HG03095 (cell line): Measurements from ENCODE around the gene BAIAP3.

Source experiments
- ATAC-seq: cut with Tn5 transposase; IDR thresholded peaks from one replicate; pipeline ENCODE4 v1.9.1; 2021; ENCODE audit warnings: moderate library complexity; ENCODE audit not compliant: unreplicated experiment

Gene BAIAP3

DNA sequence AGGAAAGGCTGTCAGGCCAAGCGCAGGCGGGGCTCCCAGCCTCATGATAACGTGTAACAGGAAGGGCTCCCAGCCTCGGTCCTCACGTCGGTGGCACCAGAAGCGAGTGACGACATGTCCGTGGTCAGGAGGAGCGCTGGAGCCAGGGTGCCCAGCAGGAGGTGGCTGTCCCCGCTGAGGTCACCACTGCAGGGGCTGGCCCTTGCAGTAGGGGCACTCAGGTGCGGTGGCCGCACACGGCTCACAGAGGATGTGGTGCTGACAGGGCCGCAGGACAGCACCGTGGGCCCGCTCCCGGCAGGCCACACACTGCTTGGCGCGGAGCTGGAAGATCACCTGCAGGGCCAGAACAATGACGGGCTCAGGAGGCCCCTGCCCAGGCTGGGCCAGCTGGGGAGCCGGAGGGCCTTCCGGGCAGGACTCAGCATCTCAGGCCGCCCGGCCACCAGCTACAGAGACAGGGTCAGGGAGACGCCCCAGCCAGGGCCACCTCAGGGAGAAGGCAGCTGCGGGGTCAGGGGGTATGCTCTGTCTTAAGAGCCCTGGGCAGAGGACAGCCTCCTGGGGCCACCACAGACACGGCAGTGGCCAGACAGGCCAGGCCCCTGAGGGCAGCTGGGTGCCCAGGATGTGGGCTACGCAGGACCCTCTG, 32.7 kb downstream of the BAIAP3 start:
- ATAC-seq = no peak

DNA sequence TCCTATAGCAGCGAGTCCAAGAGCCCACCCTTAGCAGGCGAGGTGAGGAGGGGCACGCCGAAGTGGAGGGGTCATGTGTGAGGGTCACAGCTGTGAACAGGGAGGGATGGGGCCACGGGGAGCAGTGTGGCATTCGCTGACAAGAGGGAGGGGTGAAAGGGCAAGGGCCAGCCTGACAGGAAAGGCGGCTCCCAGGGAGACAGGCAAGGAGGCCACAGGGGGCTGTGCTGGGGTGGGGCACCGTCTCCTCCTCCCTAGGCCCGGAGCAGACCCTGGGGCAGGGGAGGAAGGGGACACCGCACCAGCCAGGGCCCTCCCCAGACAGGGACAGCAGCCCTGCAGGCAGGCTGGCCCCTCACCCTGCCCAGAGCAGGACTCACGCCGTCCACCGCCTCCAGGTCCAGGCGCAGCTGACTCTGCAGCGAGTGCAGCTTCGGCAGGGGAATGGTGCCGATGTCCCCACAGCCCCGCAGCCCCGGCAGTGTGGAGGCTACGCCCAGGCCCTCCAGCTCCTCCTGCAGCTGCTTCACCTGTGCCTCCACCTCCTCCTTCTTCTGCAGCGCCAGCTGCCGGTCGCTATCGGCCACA, 33.4 kb downstream of the BAIAP3 start:
- ATAC-seq = no peak

DNA sequence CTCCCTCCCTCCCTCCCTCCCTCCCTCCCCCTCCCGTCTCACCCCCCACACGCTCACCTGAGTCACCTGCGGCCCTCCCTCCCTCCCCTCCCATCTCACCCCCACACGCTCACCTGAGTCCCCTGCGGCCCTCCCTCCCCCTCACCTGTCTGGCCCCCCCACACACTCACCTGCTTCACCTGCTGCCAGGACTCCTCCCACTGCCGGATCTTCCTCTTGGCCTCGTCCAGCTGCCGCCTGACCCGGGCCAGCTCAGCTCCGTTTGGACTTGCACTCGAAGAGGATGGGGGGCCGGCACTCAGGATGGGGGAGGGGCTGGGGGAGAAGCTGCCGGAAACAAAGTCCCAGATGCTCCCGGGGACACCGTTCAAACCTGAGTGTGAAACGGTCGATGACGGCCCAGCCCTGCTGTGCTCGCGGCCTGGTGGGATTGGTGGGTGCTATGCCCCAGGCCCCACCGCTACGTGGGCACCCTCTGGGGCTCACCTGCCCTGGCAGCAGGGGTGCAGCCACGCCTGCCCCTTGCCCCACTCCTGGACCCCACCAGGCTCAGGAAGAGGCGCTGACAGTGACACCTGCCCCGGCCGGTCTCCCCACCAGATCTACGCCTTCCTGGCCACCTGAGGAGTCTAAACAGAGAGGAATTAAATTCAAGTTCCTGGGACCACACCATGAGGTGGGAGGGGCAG, 34.2 kb downstream of the BAIAP3 start:
- no peak for ATAC-seq

DNA sequence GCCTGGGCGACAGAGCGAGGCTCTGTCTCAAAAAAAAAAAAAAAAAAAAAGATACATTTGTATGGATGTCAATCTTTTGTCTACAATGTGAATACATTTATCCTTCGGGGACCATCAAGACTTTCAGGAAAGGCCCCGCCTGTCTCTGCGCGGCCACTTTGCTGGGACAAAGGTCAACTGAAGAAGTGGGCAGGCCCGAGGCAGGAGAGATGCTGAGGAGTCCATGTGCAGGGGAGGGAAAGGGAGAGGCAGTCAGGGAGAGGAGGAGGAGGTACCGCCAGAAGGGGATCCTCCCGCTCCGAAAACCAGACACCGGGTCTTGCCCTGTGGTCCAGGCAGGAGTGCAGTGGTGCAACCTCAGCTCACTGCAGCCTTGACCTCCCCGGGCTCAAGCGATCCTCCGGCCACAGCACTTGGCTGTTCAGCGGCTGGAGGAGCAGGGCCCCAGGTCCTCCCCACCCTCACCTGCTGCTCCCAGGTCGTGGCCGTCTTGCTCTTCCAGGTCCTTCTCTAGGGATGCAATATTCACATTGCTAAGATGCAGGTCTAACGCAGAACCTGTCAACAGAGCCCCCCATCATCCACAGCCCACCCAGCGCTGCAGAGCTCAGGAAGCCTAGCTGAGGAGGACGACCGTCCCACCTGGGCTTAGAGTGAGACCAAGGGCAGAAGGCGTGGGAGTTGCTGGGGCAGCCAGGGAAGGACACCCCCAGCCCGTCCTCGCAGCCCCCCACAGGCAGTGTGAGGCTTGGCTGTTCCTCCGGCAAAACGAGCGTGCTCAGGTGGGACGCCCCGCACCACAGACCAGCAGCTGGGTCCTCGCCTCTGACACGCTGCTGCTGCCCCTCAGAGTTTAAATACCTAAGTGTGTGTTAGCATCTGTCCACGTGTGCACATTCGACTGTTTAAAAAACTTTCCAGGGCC, 37.9 kb downstream of the BAIAP3 start:
- ATAC-seq = no peak

DNA sequence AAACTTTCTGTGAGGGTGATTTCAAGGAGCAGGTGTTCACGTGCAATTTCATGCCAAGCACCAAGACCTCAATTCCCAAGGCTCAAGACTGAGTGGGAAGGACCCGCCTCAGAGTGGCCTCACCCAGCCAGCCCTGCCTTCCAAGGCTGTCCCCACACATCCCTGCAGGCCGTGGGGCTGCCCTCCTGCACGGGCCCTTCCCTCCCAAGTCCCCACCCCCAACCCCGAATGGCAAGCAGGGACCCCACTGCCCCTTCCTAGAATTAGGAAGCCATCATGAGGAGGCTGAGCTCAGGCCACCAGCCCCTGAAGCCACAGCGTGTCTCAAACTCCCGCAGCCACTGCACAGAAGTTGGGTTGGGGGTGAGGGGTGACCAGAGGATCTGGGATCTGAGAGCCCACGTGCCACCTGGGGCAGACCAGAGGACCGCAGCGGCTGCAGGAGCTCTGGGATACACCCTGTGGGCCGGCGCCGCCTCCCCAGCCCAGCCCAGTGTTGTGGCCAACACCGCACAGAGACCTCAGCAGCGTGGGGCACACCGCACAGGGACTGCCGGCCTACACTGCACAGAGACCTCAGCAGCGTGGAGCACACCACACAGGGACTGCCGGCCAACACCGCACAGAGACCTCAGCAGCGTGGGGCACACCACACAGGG, 39.0 kb downstream of the BAIAP3 start:
- ATAC-seq = no peak

DNA sequence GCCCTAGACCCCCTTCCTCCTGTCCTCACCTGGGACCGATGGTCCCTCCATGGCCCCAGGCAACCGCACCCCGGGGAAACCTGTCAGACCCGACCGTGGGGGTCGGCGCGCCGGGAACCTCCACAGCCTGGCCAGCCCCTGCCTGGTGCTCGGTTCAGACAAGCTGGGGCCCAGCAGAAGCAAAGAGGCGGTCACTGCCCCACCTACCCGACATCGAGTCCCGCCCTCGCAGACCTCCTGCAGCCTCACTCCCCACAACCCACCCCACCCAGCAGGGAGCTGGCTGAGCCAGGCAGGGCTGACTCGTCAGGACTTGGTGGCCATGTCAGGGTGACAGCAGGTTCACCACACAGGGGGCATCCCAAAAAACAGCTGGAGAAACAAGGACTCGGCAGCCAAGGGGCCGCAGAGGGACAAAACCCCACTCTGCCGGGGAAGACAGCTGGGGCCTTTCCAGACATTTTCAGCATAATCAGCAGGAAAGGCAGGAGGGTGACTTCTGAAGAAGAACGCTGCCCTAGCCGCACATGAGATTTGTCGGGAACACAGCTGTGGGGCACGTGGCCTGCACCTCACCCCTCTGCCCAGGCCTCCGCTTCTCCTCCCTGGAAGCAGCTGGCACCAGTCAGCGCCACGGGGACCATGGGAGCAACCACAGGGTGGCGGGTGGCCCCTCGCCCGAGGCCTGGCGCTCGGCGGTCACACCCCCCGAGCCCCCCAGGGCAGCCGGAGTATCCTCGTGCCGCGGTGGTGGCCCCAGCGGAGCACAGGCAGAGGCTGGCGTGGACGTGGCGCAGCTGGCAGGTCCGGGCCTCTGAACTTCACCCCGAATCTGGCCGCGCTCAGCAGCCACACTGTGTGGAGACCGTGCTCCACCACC, 41.2 kb downstream of the BAIAP3 start:
- no peak for ATAC-seq

DNA sequence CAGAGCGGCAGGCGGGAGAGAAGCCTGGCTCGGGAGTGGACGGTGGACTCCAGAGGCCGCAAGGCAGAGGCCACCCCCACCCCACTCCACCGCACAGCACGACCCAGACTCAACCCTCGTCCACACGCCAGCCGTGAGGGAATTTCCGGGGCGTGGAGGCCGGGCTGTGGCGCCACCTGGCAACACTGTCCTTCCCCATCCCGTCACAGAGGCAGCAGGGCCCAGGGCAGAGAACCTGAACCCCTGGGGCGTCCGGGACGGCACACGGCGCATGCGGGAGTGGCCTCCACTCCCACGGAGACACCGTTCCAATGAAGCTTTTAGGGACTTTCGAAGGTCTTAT, 41.8 kb downstream of the BAIAP3 start:
- no peak for ATAC-seq

DNA sequence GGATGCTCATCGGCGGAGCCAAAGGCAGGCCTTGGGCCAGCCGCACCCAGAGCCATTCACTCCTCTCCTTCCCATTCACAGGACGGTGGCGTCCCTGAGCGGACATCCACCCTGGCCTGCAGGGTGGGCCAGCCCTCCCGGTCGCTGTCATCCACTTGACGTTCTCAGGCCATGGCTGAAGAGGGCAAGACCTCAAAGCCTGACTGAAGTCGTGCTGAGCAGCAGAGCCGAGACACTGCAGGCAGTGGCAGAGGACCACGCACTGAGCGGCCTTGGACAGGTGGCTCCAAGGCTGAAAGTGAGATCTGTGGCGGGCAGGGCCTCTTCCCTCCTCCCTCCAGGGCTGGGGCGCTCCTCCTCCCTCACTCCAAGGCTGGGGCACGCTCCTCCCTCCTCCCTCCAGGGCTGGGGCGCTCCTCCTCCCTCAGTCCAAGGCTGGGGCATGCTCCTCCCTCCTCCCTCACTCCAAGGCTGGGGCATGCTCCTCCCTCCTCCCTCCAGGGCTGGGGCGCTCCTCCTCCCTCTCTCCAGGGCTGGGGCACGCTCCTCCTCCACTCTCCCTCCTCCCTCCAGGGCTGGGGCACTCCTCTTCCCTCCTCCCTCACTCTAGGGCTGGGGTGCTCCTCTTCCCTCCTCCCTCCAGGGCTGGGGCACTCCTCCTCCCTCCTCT, 42.4 kb downstream of the BAIAP3 start:
- ATAC-seq = no peak

DNA sequence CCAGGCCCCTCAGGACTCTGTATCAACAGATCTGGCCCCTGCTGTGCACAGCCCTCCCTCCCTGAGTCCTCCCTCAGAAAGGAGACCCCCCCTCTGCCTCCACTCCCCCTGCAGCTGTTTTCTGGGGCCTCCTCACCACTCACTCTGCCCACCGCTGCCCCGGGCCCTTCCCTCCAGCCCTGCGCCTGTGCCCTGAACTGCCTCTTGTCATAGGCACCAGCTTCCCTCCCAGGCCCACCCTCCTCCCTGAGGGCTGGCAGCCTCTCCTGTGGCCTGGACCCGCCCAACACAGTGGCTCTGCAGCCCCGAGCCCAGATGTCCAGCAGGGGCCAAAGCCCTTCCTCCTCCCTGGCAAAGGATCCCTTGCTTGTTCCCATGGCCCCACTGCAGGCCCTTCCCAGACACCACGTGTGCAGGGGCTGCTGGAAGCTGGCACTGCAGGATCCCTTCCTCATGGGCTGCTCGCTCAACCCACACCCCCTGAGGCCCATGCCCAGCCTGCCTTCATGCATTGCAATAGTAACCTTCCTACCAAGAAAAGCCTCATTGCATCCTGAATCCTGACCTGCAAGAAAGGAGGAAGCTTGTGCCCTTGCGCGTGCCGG, 44.1 kb downstream of the BAIAP3 start:
- no peak for ATAC-seq

DNA sequence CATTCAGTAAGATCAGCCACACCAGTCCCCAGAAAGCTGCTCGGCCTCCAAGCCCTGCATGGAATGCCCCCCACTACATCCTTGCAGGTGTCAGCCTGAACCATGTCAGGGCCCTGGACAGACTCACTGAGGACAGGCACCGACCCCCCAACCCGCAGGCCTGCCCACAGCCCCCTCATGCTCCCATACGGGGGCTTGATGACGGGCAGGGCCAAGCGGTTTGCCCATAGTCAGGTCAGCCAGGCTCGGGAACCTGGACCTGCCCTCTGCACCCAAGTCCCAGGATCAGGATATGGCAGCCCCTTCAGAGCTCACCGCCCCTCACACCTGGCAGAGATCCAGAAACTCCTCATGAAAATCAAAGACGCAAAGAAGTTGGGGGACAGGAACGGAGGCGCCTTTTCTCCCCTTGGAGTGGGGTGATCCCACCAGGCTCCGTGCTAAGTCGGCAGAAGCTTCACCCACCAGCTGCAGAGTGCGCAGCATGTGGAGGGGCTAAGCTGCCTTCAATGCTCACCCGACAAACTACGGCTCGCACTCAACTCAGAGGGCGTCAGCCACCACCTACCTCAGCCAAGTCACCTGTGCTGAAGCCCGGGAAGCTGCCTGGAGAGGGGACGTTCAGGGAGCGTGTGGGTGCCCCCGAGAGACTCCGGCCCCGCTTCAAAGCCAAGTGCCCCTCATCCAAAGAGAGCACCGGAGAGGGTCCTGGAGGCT, 44.8 kb downstream of the BAIAP3 start:
- ATAC-seq = no peak

DNA sequence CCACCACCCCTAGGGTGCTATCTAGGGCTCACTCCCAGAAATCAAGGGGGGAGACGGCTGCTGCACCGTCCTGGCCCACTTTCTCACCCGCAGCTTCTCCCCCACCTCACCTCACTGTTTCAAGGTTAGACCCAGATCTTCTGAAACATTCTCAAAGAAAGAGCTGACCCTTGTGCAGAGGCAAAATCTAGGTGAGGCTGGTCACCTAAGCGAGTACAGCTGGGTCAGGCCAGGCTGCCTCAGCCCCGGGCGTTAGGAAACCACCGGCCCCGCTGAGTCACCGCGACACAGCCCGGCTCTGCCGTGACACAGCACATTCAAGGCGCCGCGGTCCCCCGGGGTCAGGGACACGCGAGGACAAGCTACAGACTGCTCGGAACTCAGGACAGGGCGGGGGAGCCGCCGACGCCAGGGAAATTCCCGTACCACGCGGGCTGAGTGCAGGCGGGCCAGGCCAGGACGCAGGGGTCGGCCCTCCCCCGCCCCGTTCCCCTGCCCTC, 45.4 kb downstream of the BAIAP3 start:
- no peak for ATAC-seq

DNA sequence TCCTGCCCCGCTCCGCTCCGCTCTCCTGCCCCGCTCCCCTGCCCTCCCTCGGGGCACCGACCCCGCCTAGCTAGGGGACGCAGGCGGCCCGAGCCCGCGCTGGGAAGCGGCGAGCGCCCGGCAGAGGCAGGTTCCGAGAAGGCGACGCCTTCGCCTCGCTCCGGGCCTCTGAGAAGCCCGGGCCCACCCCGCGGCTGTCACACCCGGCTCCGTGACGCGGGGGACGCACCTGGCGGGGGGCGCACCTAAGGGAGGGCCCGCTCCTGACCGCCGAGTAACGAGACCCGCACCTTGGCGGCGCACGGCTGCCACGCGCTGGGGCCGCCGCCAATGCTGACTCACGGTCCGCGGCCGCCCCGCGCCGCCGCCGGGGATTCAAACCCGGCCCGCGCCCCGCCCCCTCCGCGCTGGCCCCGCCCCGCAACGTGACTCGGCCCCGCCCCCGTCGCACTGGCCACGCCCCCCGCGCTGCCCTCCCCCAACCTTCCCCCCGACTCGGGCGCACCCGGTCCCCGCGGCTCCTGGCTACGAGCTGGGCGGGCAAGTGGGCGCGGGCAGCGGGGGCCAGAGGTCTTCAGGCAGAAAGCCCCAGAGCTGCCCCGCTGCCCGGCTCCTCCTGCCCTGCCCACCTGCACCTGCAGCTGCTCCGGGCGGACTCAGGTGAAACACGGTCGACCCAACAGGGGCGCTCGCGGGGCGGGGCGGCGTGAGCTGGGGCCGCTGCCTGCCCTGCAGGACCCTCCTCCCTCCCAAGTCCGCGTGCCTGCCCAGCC, 46.0 kb downstream of the BAIAP3 start:
- no peak for ATAC-seq

DNA sequence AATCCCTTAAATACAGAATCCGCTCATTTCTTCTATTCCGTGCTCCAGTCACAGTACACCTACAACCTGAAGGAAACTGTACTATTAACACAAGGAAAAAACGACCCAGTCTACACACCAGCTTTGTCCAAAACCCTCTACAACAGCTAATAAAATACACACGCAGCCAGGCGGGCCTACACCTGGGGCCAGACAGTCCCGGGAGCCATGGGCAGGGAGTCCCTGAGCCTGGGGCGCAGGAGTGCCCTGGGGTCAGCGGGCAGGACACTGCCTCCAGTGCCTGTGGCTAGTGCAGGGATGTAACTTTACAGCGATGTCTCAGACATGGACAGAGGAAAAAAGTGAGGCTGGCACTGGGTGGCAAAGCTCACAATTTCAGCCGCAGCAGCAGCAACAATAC, 46.8 kb downstream of the BAIAP3 start:
- no peak for ATAC-seq

DNA sequence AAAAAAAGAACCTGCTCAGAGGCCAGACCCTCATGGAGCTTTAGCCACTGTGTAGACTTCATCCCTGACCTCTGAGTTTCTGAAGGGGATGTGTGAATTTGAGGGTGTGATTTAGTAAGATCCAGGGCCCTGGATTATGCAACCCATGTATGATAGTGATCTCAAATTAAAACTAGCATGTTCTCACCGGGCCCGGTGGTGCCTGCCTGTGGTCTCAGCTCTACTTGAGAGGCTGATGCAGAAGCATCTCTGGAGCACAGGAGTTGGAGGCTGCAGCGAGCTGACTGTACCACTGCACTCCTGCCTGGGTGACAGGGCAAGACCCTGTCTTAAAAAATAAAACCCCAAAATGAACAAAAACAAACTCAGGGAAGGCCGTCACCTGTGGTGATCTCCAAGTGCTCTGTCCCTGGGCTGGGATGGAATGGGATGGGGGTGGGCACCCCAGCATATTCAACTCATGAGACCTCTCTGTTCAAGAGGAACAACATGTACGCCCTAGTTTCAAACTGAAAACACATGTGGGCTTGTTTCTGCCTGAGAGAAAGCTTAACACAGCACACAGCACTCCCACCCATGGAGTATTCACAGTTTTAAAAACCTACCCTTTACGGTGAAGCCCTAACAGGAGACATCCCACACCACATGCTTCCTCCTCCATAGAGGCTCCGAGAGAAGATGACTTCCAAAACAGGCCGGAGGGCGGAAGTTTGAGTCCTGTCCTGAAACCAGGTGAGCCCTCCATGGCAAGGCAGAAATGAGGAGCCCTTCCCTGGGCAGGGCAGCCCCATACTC, 48.4 kb downstream of the BAIAP3 start:
- no peak for ATAC-seq

DNA sequence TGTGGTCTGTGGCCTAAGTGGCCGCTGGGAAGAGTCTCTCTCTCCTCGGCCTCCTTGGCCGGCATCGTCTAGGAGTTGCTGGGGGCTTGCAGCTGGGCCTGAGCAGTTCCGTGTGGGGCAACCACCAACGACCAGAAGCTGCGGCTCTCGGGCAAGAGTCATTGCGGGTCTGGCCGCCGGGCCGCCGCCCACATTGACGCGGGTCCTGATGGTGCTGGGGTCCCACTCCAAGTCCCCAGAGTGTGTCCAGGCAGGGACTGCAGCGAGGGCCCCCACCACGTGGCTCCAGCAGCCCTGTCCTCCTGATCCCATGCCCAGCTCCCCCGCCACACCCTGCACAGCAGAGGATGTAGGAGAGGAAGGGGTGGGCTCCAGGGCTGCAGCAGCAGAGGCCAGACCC, 50.1 kb downstream of the BAIAP3 start:
- ATAC-seq = no peak

DNA sequence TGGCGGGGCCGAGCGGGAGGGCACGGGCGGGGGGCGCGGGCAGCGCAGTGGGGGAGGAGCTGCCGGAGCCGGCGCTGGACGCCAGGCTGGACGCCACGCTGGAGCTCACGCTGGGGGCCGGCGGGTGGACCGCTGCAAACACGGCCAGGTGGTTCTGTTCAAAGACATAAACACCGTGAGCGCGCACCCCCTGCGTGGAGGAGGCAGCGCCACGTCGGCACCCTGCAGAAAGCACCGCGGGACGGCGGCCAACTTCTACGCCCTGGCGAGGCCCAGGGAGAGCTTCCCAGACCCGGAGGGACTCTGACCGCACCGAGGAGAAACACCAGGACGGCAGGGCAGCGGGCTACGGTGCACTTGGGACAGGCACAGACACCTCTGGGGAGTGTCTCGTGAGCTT, 51.8 kb downstream of the BAIAP3 start:
- no peak for ATAC-seq

DNA sequence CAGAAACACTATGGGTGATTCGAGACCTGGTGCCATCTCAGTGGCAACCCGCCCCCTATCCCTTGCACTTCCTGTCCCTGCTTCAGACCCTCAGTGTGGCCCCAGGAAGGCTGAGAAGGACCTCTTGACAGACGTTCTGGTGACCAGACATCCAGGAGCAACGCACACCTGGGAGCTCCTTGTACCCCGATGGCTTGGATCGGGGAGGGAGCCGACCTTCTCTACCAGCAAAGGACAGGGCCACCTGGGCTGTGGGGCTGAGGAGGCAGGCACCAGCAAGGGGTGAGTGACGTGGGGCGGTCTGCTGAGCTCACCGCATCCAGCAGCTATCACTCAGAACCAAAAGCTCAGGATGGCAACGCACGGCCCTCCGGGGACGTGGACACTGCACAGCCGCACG, 53.9 kb downstream of the BAIAP3 start:
- ATAC-seq = no peak
